ENCODE measurements around the gene VPS35L. TPM values are rescaled to one million over a fixed set of nuclear protein-coding genes. Genes with fewer than 3 reads are reported as not detected.

The VPS35L gene
- total and polyA plus RNA-seq, 2 donors (not counting 1 experiment from before 2014, with no cell fraction given): 17.5 to 62.1 TPM

DNA sequence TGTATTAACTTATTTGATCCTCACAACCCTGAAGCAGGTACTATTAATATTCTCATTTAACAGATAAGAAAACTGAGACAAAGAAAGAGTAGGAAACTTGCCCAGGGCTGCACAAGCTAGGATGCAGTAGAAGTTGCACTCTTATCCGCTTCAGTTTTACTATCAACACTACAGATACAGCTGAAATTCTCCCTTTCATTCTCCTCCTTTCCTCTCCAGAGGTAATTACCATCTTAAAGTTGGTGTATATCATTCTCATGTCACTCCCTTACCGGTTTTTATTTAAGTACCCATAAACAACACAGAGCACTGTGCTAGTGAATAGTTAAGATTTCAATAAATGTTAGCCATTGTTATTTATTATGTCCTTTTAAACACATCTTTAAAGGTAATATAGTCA is 37.1 kb upstream of the VPS35L start:
- no peaks in the 10 kb centered on the region for H3K9me3 Mint-ChIP-seq (ENCODE audit: insufficient read depth)
- intact Hi-C loops (cut with micrococcal nuclease): no loop called here
- Histone ChIP-seq H4K20me1 (ENCODE audit: control insufficient read depth, insufficient read depth, low read length, poor library complexity, severe bottlenecking) (no peaks in the 10 kb centered on the region), H3K79me2 (ENCODE audit: control insufficient read depth, insufficient read depth, low read length) (peaks cover 38% of the 10 kb centered on the region), H3K4me2 (replicated peaks; ENCODE audit: low read depth, low read length, poor library complexity, severe bottlenecking) (no peak overlapping the region), H3K27ac (ENCODE audit: low read length in 2 of 2) (no peak overlapping the region), H3K9me3 (ENCODE audit: control extremely low read depth in 1 of 3, control insufficient read depth in 2 of 3, insufficient read depth in 1 of 3, low read length in 2 of 3) (no peaks in the 10 kb centered on the region), H3K4me3 (ENCODE audit: control extremely low read depth in 1 of 5, extremely low read depth in 1 of 5, insufficient read depth in 1 of 5, low read depth in 2 of 5, low read length in 4 of 5) (no peak overlapping the region), H3K4me1 (ENCODE audit: control insufficient read depth in 2 of 2, insufficient read depth in 2 of 2, low read length in 2 of 2) (peaks cover 17 to 27% of the 10 kb centered on the region in 2 donors), H3K27me3 (replicated peaks in 1 of 4; ENCODE audit: control extremely low read depth in 1 of 4, control insufficient read depth in 3 of 4, insufficient read depth in 4 of 4, low read length in 3 of 4) (no peaks in the 10 kb centered on the region), H3K9ac (ENCODE audit: low read length) (no peak overlapping the region), H2AFZ (ENCODE audit: insufficient read depth, low read depth, low read length, poor library complexity, severe bottlenecking) (no peak overlapping the region), H3K36me3 (replicated peaks in 1 of 2; ENCODE audit: control extremely low read depth in 1 of 2, control insufficient read depth in 1 of 2, extremely low read depth in 1 of 2, insufficient read depth in 2 of 2, low read length in 1 of 2) (peaks cover 0 to 7% of the 10 kb centered on the region in 2 experiments)
- H3K27ac Mint-ChIP-seq: no peak overlapping the region
- ATAC-seq (ENCODE audit: low read depth) (no peak), DNase-seq (no peak)
- H3K27me3 Mint-ChIP-seq: no peaks in the 10 kb centered on the region
- POLR2A ChIA-PET: no interaction called here
- peaks cover 30% of the 10 kb centered on the region for H3K4me1 Mint-ChIP-seq
- WGBS (ENCODE audit: insufficient coverage): no CpG with 5 or more reads among the region's 2 CpGs
- TF ChIP-seq, protein P1, sequence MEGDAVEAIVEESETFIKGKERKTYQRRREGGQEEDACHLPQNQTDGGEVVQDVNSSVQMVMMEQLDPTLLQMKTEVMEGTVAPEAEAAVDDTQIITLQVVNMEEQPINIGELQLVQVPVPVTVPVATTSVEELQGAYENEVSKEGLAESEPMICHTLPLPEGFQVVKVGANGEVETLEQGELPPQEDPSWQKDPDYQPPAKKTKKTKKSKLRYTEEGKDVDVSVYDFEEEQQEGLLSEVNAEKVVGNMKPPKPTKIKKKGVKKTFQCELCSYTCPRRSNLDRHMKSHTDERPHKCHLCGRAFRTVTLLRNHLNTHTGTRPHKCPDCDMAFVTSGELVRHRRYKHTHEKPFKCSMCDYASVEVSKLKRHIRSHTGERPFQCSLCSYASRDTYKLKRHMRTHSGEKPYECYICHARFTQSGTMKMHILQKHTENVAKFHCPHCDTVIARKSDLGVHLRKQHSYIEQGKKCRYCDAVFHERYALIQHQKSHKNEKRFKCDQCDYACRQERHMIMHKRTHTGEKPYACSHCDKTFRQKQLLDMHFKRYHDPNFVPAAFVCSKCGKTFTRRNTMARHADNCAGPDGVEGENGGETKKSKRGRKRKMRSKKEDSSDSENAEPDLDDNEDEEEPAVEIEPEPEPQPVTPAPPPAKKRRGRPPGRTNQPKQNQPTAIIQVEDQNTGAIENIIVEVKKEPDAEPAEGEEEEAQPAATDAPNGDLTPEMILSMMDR (IDR thresholded peaks at IDR 0.05): no peak
- TF ChIP-seq EZH2 (IDR thresholded peaks at IDR 0.05; ENCODE audit: borderline replicate concordance, insufficient read depth, low read depth, low read length, poor library complexity, severe bottlenecking): no peak
- no peak overlapping the region for H3K4me3 Mint-ChIP-seq
- CTCF ChIA-PET: interaction anchor here (0.9 to 2.3 kb wide), 3 partner anchors 11 to 16 kb away, joined by 3 to 15 read pairs (median 9); no protein-coding TSS in a partner anchor

DNA sequence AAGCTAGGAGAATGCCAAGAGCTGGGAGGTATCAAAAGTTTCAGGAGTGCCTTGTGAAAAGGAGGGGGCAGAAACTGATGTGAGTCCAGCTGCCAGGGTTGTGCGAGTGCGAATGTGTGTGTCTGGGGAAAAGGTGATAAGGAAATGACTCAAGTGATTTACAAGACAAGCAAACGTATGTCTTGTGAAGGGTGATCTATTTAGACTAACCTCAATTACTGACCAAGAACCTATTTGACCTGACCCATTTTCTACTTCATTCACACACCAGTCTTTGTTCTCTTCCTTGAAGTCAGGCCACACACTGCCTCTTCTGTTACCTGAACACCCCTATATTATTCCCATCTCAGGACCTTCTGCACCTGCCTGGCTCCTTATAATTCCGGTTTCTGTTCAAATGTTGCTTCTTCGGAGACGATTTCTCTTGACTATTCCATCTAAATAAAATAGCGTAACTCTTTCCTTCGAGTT is 34.6 kb upstream of the VPS35L start:
- H3K9me3 Mint-ChIP-seq (ENCODE audit: insufficient read depth): no peaks in the 10 kb centered on the region
- CTCF ChIA-PET: interaction anchor here (0.7 to 2.3 kb wide), 6 partner anchors 15 to 1757 kb away, joined by 3 to 15 read pairs (median 4); partner anchors contain the start of gene VPS35L

More for the DNA sequence above, 34.6 kb upstream of the VPS35L start:
- H4K20me1 ChIP-seq (ENCODE audit: control insufficient read depth, insufficient read depth, low read length, poor library complexity, severe bottlenecking): no peaks in the 10 kb centered on the region
- no peaks in the 10 kb centered on the region for H3K27me3 ChIP-seq (replicated peaks in 1 of 4; ENCODE audit: control extremely low read depth in 1 of 4, control insufficient read depth in 3 of 4, insufficient read depth in 4 of 4, low read length in 3 of 4)
- H3K9me3 ChIP-seq (ENCODE audit: control extremely low read depth in 1 of 3, control insufficient read depth in 2 of 3, insufficient read depth in 1 of 3, low read length in 2 of 3): no peaks in the 10 kb centered on the region
- intact Hi-C loops (cut with micrococcal nuclease): loop anchor here (5.0 to 10.0 kb wide), 2 partner anchors 594 to 1224 kb away; partner anchors contain the start of genes SMG1 and THUMPD1
- Mint-ChIP-seq H3K4me3 (peak overlapping the region; percentile 95), H3K27me3 (no peaks in the 10 kb centered on the region), H3K4me1 (peaks cover 37% of the 10 kb centered on the region), H3K27ac (peak overlapping the region; percentile 89)
- POLR2A ChIA-PET: interaction anchor here (0.8 kb wide), 1 partner anchor 35 kb away, joined by 4 read pairs; the partner anchor contains the start of gene VPS35L
- peak overlapping the region; percentile 81 for H3K4me2 ChIP-seq (replicated peaks; ENCODE audit: low read depth, low read length, poor library complexity, severe bottlenecking)
- H2AFZ ChIP-seq (ENCODE audit: insufficient read depth, low read depth, low read length, poor library complexity, severe bottlenecking): peak overlapping the region; percentile 89
- H3K9ac ChIP-seq (ENCODE audit: low read length): peak overlapping the region; percentile 78
- no peak for TF ChIP-seq EZH2 (IDR thresholded peaks at IDR 0.05; ENCODE audit: borderline replicate concordance, insufficient read depth, low read depth, low read length, poor library complexity, severe bottlenecking)
- TF ChIP-seq, protein P1 (IDR thresholded peaks at IDR 0.05): no peak
- WGBS (ENCODE audit: insufficient coverage): 21% methylated on average over 3 of the region's 8 CpGs
- peak; percentile 26 for DNase-seq
- H3K4me1 ChIP-seq (ENCODE audit: control insufficient read depth in 2 of 2, insufficient read depth in 2 of 2, low read length in 2 of 2): peaks cover 19 to 37% of the 10 kb centered on the region in 2 donors
- H3K79me2 ChIP-seq (ENCODE audit: control insufficient read depth, insufficient read depth, low read length): peaks cover 41% of the 10 kb centered on the region
- peaks cover 0 to 6% of the 10 kb centered on the region in 2 experiments for H3K36me3 ChIP-seq (replicated peaks in 1 of 2; ENCODE audit: control extremely low read depth in 1 of 2, control insufficient read depth in 1 of 2, extremely low read depth in 1 of 2, insufficient read depth in 2 of 2, low read length in 1 of 2)
- ATAC-seq (ENCODE audit: low read depth): no peak
- H3K4me3 ChIP-seq (ENCODE audit: control extremely low read depth in 1 of 5, extremely low read depth in 1 of 5, insufficient read depth in 1 of 5, low read depth in 2 of 5, low read length in 4 of 5): peak overlapping the region; percentile 56 to 87 (median 79)
- peak overlapping the region; percentile 39 to 75 for H3K27ac ChIP-seq (ENCODE audit: low read length in 2 of 2)
